ENCODE measurements around the gene ASB18. TPM values are rescaled to one million over a fixed set of nuclear protein-coding genes. Genes with fewer than 3 reads are reported as not detected.

Gene ASB18
- total RNA-seq, 1 donor from 2014 or later: not detected

- Mint-ChIP-seq H3K4me3 (ENCODE audit: unreplicated experiment) (no peak overlapping the region), H3K4me1 (ENCODE audit: low read depth, unreplicated experiment) (no peaks in the 10 kb centered on the region), H3K27ac (ENCODE audit: unreplicated experiment) (no peak overlapping the region), H3K9me3 (ENCODE audit: unreplicated experiment) (peaks cover 3% of the 10 kb centered on the region), H3K36me3 (ENCODE audit: unreplicated experiment) (no peaks in the 10 kb centered on the region), H3K27me3 (ENCODE audit: unreplicated experiment) (peaks cover 3% of the 10 kb centered on the region)
- no peak for TF ChIP-seq CTCF (IDR thresholded peaks at IDR 0.05; ENCODE audit: partially characterized antibody, unreplicated experiment)
- no peak for DNase-seq
Measured at GRCh38 chr2:236302555-236302954, 38.3 kb upstream of the ASB18 start.

GRCh38 chr2:236298924-236299475, 34.8 kb upstream of the ASB18 start:
- H3K4me3 Mint-ChIP-seq (ENCODE audit: unreplicated experiment): no peak overlapping the region
- TF ChIP-seq CTCF (IDR thresholded peaks at IDR 0.05; ENCODE audit: partially characterized antibody, unreplicated experiment): no peak
- peaks cover 3% of the 10 kb centered on the region for H3K27me3 Mint-ChIP-seq (ENCODE audit: unreplicated experiment)
- no peaks in the 10 kb centered on the region for H3K4me1 Mint-ChIP-seq (ENCODE audit: low read depth, unreplicated experiment)
- DNase-seq: no peak
- H3K27ac Mint-ChIP-seq (ENCODE audit: unreplicated experiment): no peak overlapping the region
- no peaks in the 10 kb centered on the region for H3K36me3 Mint-ChIP-seq (ENCODE audit: unreplicated experiment)
- peaks cover 3% of the 10 kb centered on the region for H3K9me3 Mint-ChIP-seq (ENCODE audit: unreplicated experiment)

GRCh38 chr2:236295481-236295880, 31.3 kb upstream of the ASB18 start:
- TF ChIP-seq CTCF (IDR thresholded peaks at IDR 0.05; ENCODE audit: partially characterized antibody, unreplicated experiment): no peak
- no peak for DNase-seq
- Mint-ChIP-seq H3K36me3 (ENCODE audit: unreplicated experiment) (no peaks in the 10 kb centered on the region), H3K27ac (ENCODE audit: unreplicated experiment) (no peak overlapping the region), H3K9me3 (ENCODE audit: unreplicated experiment) (peaks cover 8% of the 10 kb centered on the region), H3K4me3 (ENCODE audit: unreplicated experiment) (no peak overlapping the region), H3K27me3 (ENCODE audit: unreplicated experiment) (peaks cover 4% of the 10 kb centered on the region), H3K4me1 (ENCODE audit: low read depth, unreplicated experiment) (no peaks in the 10 kb centered on the region)

GRCh38 chr2:236294647-236295046, 30.4 kb upstream of the ASB18 start:
- Mint-ChIP-seq H3K9me3 (ENCODE audit: unreplicated experiment) (peaks cover 6% of the 10 kb centered on the region), H3K36me3 (ENCODE audit: unreplicated experiment) (no peaks in the 10 kb centered on the region), H3K27me3 (ENCODE audit: unreplicated experiment) (peaks cover 4% of the 10 kb centered on the region), H3K27ac (ENCODE audit: unreplicated experiment) (no peak overlapping the region), H3K4me3 (ENCODE audit: unreplicated experiment) (no peak overlapping the region), H3K4me1 (ENCODE audit: low read depth, unreplicated experiment) (no peaks in the 10 kb centered on the region)
- no peak for TF ChIP-seq CTCF (IDR thresholded peaks at IDR 0.05; ENCODE audit: partially characterized antibody, unreplicated experiment)
- DNase-seq: no peak

GRCh38 chr2:236293241-236293810, 29.1 kb upstream of the ASB18 start:
- peaks cover 6% of the 10 kb centered on the region for H3K9me3 Mint-ChIP-seq (ENCODE audit: unreplicated experiment)
- no peak overlapping the region for H3K4me3 Mint-ChIP-seq (ENCODE audit: unreplicated experiment)
- H3K27me3 Mint-ChIP-seq (ENCODE audit: unreplicated experiment): peaks cover 2% of the 10 kb centered on the region
- H3K4me1 Mint-ChIP-seq (ENCODE audit: low read depth, unreplicated experiment): no peaks in the 10 kb centered on the region
- H3K27ac Mint-ChIP-seq (ENCODE audit: unreplicated experiment): no peak overlapping the region
- no peak for DNase-seq
- peaks cover under 1% of the 10 kb centered on the region for H3K36me3 Mint-ChIP-seq (ENCODE audit: unreplicated experiment)
- no peak for TF ChIP-seq CTCF (IDR thresholded peaks at IDR 0.05; ENCODE audit: partially characterized antibody, unreplicated experiment)

All from glutamatergic neuron (in vitro differentiated cells).